Smooth muscle cell (in vitro differentiated cells): ENCODE results near the gene DHRSX. TPM values are rescaled to one million over a fixed set of nuclear protein-coding genes. Genes with fewer than 3 reads are reported as not detected.

Experiments
- DNase-seq: peaks from one replicate; lab custom pipeline; 2025; ENCODE audit not compliant: unreplicated experiment; lab: John Stamatoyannopoulos, UW
- H2AFZ ChIP-seq: fragments of 200-600 bp; sonication (generic); 2 replicates; pipeline ENCODE4 v1.6.0; 2016; ENCODE audit warnings: antibody characterized with exemption, low read depth, mild to moderate bottlenecking
- H3F3A ChIP-seq: fragments of 200-600 bp; sonication (generic); 2 replicates; pipeline ENCODE4 v1.6.0; 2017; ENCODE audit warnings: antibody characterized with exemption, low read depth
- H3K27ac ChIP-seq: fragments of 200-600 bp; sonication (generic); 2 replicates; pipeline ENCODE4 v1.5.1; 2016; ENCODE audit warnings: low read depth, mild to moderate bottlenecking
- H3K27me3 ChIP-seq: fragments of 200-600 bp; sonication (generic); 2 replicates; pipeline ENCODE4 v1.6.1; 2016; ENCODE audit warnings: low read depth, mild to moderate bottlenecking
- H3K36me3 ChIP-seq: fragments of 200-600 bp; sonication (generic); 2 replicates; pipeline ENCODE4 v1.5.1; 2016; ENCODE audit warnings: low read depth
- H3K4me1 ChIP-seq: fragments of 200-600 bp; sonication (generic); 2 replicates; pipeline ENCODE4 v1.5.1; 2016; ENCODE audit warnings: low read depth
- H3K4me2 ChIP-seq: fragments of 200-600 bp; sonication (generic); 2 replicates; pipeline ENCODE4 v1.6.0; 2016; ENCODE audit warnings: mild to moderate bottlenecking
- H3K4me3 ChIP-seq: fragments of 200-600 bp; sonication (generic); 2 replicates; pipeline ENCODE4 v1.5.1; 2016; ENCODE audit warnings: mild to moderate bottlenecking
- H3K79me2 ChIP-seq: fragments of 200-600 bp; sonication (generic); 2 replicates; pipeline ENCODE4 v1.6.0; 2016; ENCODE audit warnings: low read depth, mild to moderate bottlenecking
- H3K9ac ChIP-seq: fragments of 200-600 bp; sonication (generic); 2 replicates; pipeline ENCODE4 v1.6.0; 2016; ENCODE audit warnings: low read depth
- H3K9me3 ChIP-seq: fragments of 200-600 bp; sonication (generic); replicated peaks from 2 replicates; pipeline ENCODE4 v1.5.1; 2016; ENCODE audit warnings: low read depth
- H4K20me1 ChIP-seq: fragments of 200-600 bp; sonication (generic); 2 replicates; pipeline ENCODE4 v1.6.0; 2016; ENCODE audit warnings: low read depth
- WGBS: methylation state at CpG from one replicate; pipeline ENCODE4 v1.1.7; 2016; ENCODE audit warnings: low lambda C conversion rate; 5-methylcytosine and 5-hydroxymethylcytosine counted together
- polyA plus RNA-seq: library from polyadenylated mRNA; unstranded; fragments of >200 nt; fragmentation: Nextera tagmentation; extraction: Ambion mirVana; gene quantifications from 2 replicates; pipeline ENCODE4 v1.2.1, GENCODE V29; 2016
- total RNA-seq: library from RNA; depleted of rRNA; stranded (reverse); fragments of >200 nt; gene quantifications from 2 replicates; pipeline ENCODE4 v1.2.3, GENCODE V29; 2014
- TF ChIP-seq, protein P1 (sequence below): fragments of 200-600 bp; sonication (generic); IDR thresholded peaks from 2 replicates; pipeline ENCODE4 v1.5.1; 2017; ENCODE audit warnings: borderline replicate concordance, mild to moderate bottlenecking, antibody characterized with exemption; ENCODE audit not compliant: insufficient read depth, poor library complexity, severe bottlenecking

The DHRSX gene
- total and polyA plus RNA-seq, 2 experiments from 2014 or later = 32.5 to 49.9 TPM

DNA sequence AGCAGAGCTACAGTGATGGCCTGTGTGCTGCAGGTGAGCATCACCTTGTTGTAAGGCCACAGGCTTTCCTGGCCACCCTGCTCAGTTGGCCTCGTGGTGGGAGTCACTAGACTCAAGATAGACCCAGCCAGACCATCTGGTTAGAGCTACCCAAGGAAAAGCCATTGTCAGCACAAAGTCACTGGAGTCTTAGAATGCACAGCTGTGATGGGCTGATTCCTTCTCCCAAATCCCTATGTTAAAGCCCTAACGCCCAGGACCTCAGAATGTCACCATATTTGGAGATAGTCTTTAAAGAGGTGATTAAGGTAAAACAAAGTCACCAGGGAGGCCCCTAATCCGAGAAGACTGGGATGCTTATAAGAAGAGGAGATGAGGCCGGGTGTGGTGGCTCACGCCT, 173.4 kb downstream of the DHRSX start:
- DNase-seq = no peak
- Histone ChIP-seq H3K4me1 (no peaks in the 10 kb centered on the region), H3F3A (no peaks in the 10 kb centered on the region), H3K36me3 (no peaks in the 10 kb centered on the region), H3K27me3 (no peaks in the 10 kb centered on the region), H3K4me2 (no peak overlapping the region), H3K9ac (no peak overlapping the region), H4K20me1 (peaks cover 16% of the 10 kb centered on the region), H3K27ac (no peak overlapping the region), H3K79me2 (no peaks in the 10 kb centered on the region), H3K4me3 (no peak overlapping the region), H3K9me3 (no peaks in the 10 kb centered on the region), H2AFZ (no peak overlapping the region)
- TF ChIP-seq, protein P1, sequence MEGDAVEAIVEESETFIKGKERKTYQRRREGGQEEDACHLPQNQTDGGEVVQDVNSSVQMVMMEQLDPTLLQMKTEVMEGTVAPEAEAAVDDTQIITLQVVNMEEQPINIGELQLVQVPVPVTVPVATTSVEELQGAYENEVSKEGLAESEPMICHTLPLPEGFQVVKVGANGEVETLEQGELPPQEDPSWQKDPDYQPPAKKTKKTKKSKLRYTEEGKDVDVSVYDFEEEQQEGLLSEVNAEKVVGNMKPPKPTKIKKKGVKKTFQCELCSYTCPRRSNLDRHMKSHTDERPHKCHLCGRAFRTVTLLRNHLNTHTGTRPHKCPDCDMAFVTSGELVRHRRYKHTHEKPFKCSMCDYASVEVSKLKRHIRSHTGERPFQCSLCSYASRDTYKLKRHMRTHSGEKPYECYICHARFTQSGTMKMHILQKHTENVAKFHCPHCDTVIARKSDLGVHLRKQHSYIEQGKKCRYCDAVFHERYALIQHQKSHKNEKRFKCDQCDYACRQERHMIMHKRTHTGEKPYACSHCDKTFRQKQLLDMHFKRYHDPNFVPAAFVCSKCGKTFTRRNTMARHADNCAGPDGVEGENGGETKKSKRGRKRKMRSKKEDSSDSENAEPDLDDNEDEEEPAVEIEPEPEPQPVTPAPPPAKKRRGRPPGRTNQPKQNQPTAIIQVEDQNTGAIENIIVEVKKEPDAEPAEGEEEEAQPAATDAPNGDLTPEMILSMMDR = no peak
- 93% methylated on average over 5 of the region's 5 CpGs for WGBS

DNA sequence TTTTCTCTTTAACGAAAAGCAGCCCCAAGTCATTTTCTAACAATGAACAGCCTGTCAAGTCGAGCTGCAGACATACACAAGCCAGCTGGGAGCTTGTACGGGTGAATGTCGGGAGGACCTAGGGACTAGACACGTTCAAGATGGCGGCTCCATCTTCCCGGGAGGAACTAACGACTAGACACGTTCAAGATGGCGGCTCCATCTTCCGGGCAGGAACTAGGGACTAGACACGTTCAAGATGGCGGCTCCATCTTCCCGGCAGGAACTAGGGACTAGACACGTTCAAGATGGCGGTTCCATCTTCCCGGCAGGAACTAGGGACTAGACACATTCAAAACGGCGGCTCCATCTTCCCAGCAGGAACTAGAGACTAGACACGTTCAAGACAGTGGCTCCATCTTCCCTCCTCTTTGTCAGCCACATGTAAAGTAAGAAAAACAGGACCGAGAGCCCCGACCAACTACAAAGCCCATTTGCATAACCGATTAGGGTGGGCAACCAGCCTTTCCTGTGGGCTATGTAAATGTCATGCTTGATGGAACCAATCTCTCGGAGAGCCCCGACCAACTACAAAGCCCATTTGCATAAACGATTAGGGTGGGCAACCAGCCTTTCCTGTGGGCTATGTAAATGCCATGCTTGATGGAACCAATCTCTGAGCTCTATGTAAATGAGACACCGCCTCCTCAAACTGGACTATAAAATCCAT, 175.5 kb downstream of the DHRSX start:
- no peak overlapping the region for H3K27ac ChIP-seq
- no peak overlapping the region for H3K4me2 ChIP-seq
- WGBS = 98% methylated on average over 27 of the region's 27 CpGs
- H3K4me1 ChIP-seq = no peaks in the 10 kb centered on the region
- H3K4me3 ChIP-seq = no peak overlapping the region
- H3K9ac ChIP-seq = no peak overlapping the region
- peaks cover 5% of the 10 kb centered on the region for H3F3A ChIP-seq
- peaks cover 15% of the 10 kb centered on the region for H4K20me1 ChIP-seq
- no peaks in the 10 kb centered on the region for H3K27me3 ChIP-seq
- H3K79me2 ChIP-seq = no peaks in the 10 kb centered on the region
- DNase-seq = no peak
- H3K36me3 ChIP-seq = no peaks in the 10 kb centered on the region
- no peaks in the 10 kb centered on the region for H3K9me3 ChIP-seq
- TF ChIP-seq, protein P1 = no peak
- H2AFZ ChIP-seq = no peak overlapping the region

DNA sequence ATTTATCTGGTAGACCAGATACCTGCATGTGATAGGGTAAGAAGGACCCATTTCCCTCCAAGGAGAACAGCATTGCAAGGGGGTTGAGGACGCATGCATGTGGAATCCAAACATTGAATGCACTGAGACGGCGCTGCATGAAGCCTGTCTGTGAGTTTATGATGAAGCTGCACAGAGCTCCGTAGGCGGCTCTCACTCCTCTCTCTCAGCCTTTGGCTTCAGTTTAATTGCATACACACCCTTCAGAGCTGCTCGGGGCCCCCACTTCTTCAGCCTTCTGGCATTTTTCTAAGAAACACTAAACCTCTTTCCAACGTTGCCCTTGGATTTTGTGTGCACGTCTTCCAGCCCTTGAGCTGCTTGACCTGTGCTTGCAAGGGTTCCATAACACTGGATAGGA, 176.6 kb downstream of the DHRSX start:
- TF ChIP-seq, protein P1 = no peak
- Histone ChIP-seq H3K9me3 (no peaks in the 10 kb centered on the region), H3K9ac (no peak overlapping the region), H3K27ac (no peak overlapping the region), H3F3A (peaks cover 5% of the 10 kb centered on the region), H3K4me1 (no peaks in the 10 kb centered on the region), H3K79me2 (peaks cover 3% of the 10 kb centered on the region), H3K36me3 (no peaks in the 10 kb centered on the region), H3K4me2 (peak overlapping the region; percentile 31), H3K4me3 (no peak overlapping the region), H3K27me3 (no peaks in the 10 kb centered on the region), H4K20me1 (peaks cover 14% of the 10 kb centered on the region), H2AFZ (no peak overlapping the region)
- no peak for DNase-seq
- WGBS = 28% methylated on average over 8 of the region's 8 CpGs

DNA sequence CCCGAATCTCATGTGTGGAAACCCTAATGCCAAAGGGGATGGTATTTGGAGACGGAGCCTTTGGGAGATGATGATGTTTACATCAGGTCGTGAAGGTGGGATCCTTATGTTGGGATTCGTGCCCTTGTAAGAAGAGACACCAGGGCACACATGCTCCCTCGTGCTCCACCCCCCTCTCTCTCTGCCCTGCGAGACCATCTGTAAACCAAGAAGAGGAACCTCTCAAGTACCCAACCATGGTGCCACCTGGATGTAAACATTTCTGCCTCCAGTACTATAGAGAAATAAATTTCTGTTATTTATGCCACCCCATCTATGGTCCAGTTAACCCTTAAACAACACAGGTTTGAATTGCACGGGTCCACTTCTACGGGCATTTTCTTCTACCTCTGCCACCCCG, 179.4 kb downstream of the DHRSX start:
- no peak for DNase-seq
- peaks cover 5% of the 10 kb centered on the region for H3F3A ChIP-seq
- H3K4me2 ChIP-seq = peak overlapping the region; percentile 29
- no peaks in the 10 kb centered on the region for H3K36me3 ChIP-seq
- H3K27me3 ChIP-seq = no peaks in the 10 kb centered on the region
- peaks cover 3% of the 10 kb centered on the region for H3K79me2 ChIP-seq
- peaks cover 9% of the 10 kb centered on the region for H4K20me1 ChIP-seq
- H3K27ac ChIP-seq = no peak overlapping the region
- 97% methylated on average over 9 of the region's 9 CpGs for WGBS
- H2AFZ ChIP-seq = no peak overlapping the region
- H3K9ac ChIP-seq = no peak overlapping the region
- no peaks in the 10 kb centered on the region for H3K9me3 ChIP-seq
- TF ChIP-seq, protein P1 = no peak
- no peaks in the 10 kb centered on the region for H3K4me1 ChIP-seq
- no peak overlapping the region for H3K4me3 ChIP-seq
